HCEC 1CT (cell line): Measurements from ENCODE around the gene FOXP2.
"Not testable (repeated sequence)": the region's sequence is repeated elsewhere in the genome, so short reads cannot be mapped to it uniquely, and the experiment has no call there.

Experiments
- DNase-seq: peaks from one replicate; pipeline ENCODE4 v3.0.0-alpha.2; 2017

Gene FOXP2

DNA sequence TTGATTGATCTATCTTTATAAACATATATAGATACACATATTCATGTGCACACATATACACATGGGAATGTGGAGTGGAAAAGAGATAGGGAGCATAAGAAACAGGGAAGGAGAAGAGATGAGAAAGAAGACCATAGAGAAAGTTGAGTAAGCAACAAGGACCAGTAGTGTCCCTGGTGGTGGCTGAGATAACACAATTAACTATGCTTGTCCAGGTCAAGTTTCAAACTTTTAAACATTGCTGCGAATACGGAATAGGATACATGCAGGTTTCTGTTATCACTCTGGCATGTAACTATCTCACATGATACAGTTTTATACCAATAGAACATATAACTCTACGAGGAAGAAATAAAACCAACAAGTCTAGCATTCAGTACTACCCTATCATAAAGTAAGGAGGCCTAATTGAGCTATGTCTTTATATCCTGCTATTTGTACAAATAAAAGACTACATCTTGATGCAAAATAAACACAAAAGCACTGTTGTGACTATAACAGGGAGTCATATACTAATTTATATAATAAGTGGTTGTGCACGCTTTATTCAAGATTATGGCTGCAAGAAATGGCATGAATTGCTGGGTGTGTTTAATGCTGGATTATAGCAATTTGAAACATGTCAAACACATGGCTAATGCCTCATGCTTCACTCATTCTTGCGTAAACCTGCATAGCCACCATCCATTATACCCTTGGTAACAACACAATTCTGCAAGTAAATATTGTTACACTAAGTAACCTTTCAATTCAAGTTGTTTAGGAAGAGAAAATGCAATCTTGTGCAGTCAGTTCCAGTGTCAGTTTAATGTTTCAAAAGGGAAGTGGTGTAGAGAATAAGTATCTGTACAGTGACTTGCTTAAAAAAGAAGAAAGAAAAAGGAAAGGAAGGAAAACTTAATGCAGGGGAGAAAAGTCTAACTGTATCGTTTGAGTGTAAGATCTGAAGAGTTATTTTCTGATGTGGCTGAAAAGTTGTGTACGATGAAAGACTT is 8.2 kb downstream of the FOXP2 start:
- no peak for DNase-seq

DNA sequence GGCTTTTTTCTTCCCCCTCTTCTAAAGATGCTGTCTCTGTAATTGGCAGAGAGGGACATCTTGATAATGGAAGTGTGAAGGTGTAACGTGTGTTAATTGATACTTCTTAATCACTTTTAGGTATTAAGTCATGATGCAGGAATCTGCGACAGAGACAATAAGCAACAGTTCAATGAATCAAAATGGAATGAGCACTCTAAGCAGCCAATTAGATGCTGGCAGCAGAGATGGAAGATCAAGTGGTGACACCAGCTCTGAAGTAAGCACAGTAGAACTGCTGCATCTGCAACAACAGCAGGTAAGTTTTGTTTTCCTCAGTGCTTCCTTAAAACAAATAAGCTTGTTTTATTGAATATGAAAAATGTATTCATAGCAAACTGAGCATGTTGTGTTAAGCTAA is 11.8 kb downstream of the FOXP2 start:
- DNase-seq = no peak

GRCh38 chr7:114426824-114427223 is 12.2 kb downstream of the FOXP2 start:
- DNase-seq = peak; percentile 46

- DNase-seq = no peak
Measured at GRCh38 chr7:114428211-114428610, 13.6 kb downstream of the FOXP2 start.

- DNase-seq = no peak
Measured at GRCh38 chr7:114431189-114431588, 16.6 kb downstream of the FOXP2 start.

- no peak for DNase-seq
Measured at GRCh38 chr7:114432061-114432460, 17.4 kb downstream of the FOXP2 start.

- DNase-seq = no peak
Measured at GRCh38 chr7:114432703-114433102, 18.1 kb downstream of the FOXP2 start.

DNA sequence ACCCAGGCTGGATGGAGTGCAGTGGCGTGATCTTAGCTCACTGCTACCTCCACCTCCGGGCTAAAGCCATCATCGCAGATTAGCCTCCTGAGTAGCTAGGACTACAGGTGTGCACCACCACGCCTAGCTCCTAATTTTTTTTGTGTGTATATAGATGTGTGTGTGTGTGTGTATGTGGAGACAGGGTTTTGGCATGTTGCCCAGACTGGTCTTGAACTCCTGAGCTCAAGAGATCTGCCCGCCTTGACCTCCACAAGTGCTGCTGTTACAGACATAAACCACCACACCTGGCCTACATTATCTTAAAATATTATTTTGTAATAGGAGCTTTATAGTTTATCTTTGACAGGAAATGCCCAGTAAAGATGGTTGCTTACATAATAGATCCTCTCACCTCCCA is 25.0 kb downstream of the FOXP2 start:
- no peak for DNase-seq

- DNase-seq = not testable (repeated sequence)
Measured at GRCh38 chr7:114440927-114441326, 26.3 kb downstream of the FOXP2 start.

DNA sequence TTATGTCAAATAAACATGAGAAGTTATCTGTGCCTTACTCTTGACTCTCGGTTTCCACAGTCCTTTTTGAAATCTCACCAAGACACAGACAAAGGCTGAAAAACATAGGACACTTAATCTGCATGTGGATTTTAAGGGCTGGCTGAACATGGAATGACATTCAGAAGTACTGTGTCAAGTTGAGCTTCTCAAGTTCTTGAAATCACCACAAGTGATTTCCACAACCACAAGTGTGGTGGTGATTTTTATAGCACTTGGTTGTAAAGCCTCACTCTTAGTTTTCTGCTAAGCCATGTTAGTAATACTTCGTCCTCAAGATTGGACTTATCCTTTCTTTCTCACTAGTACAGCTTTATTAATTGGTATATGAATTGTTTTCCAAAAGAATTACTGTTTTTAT is 29.6 kb downstream of the FOXP2 start:
- DNase-seq = no peak

DNA sequence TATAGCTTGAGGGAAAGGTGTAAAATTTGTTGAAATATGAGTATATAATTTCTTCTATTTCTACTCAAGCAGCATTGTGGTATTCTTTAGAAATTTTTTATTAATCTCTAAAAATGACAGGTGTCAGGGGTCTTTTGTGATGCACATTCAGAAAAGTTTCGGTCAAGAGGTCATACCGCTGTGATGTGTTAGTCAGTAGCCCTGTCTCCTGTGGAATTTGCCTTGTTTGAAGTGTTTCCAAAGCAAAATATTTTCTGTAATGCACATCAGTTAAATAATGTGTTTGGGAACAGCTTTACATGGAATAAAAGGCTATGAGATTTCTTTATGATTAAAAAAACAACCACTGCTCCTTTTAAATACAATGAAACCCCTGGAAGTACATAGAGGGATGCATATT is 35.8 kb downstream of the FOXP2 start:
- no peak for DNase-seq

DNA sequence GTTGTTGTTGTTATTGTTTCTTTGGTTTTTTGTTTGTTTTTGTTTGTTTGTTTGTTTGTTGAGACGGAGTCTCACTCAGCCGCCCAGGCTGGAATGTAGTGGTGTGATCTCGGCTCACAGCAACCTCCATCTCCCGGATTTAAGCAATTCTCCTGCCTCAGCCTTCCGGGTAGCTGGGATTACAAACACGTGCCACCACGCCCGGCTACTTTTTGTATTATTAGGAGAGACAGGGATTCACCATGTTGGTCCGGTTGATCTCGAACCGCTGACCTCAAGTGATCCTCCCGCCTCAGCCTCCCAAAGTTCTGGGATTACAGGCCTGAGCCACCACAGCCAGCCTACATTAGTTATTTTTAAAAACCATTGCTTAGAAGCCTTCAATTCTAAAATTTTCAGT is 45.0 kb downstream of the FOXP2 start:
- no peak for DNase-seq

GRCh38 chr7:114460021-114460420 is 45.4 kb downstream of the FOXP2 start:
- no peak for DNase-seq

- no peak for DNase-seq
Measured at GRCh38 chr7:114466917-114467316, 52.3 kb downstream of the FOXP2 start.

GRCh38 chr7:114468844-114469243 is 54.2 kb downstream of the FOXP2 start:
- DNase-seq = peak; percentile 2

- no peak for DNase-seq
Measured at GRCh38 chr7:114472896-114473512, 58.4 kb downstream of the FOXP2 start.

DNA sequence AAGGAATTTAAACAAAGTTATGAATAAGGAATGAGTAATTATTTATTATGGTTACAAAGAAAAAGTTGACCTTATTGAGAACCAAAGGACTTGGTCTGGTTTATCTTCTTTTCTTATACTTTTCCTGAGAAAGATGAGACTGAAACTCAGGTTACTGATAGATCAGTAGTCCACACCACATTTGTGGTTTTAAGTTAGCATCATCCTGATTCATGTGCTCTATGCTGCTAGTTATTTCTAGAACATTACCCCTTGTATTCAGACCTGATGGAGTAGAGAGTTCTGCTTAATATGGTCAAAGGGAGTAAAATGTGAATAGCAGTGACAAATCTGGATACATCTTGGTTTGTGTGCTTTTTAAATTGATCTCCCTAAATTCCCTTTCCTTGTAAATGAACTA is 63.8 kb downstream of the FOXP2 start:
- DNase-seq = peak; percentile 65

GRCh38 chr7:114481999-114482398 is 67.4 kb downstream of the FOXP2 start:
- peak; percentile 70 for DNase-seq

DNA sequence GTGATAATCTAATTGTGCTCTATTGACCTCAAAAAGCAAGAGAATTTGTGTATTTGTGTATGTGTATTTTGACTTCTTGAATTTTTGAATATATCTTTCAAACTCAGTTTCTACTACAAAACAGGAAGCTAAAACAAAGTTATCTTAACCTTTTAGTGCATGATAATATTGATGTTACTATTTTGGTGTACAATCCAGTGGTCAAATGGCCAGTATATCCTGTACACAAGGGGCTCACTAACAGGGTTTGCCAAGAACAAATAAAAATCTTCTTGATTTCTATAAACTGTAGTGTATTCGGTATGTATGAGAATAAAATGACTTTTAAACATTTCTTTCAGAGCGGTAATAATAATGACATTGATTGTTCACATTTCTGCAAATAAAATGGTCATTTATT is 69.6 kb downstream of the FOXP2 start:
- DNase-seq = no peak

DNA sequence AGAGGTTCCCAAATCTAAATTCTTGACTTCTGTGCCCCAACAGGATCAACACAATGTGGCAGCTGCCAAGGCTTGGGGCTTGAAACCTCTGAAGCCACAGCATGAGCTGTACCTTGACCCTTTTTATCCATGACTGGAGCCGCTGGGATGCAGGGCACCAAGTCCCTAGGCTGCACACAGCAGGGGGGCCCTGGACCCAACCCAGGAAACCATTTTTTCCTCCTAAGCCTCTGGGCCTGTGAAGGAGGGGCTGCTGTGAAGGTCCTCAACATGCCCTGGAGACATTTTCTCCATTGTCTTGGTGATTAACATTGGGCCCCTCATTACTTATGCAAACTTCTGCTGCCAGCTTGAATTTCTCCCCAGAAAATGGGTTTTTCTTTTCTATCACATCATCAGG is 72.6 kb downstream of the FOXP2 start:
- no peak for DNase-seq

- no peak for DNase-seq
Measured at GRCh38 chr7:114488696-114489095, 74.1 kb downstream of the FOXP2 start.

DNA sequence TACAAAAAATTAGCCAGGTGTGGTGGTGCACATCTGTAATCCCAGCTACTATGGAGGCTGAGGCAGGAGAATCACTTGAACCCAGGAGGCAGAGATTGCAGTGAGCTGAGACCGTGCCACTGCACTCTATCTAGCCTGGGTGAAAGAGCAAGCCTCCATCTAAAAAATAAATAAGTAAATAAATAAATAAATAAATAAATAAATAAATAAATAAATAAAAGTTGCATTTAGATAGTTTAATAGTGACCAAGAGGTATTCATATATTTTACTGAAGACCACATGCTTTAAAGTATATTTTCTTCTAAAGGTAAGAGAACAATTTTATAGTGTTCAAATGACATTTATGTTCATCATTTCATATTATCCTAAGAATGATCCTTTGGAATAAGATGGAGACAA is 82.9 kb downstream of the FOXP2 start:
- DNase-seq = not testable (repeated sequence)

DNA sequence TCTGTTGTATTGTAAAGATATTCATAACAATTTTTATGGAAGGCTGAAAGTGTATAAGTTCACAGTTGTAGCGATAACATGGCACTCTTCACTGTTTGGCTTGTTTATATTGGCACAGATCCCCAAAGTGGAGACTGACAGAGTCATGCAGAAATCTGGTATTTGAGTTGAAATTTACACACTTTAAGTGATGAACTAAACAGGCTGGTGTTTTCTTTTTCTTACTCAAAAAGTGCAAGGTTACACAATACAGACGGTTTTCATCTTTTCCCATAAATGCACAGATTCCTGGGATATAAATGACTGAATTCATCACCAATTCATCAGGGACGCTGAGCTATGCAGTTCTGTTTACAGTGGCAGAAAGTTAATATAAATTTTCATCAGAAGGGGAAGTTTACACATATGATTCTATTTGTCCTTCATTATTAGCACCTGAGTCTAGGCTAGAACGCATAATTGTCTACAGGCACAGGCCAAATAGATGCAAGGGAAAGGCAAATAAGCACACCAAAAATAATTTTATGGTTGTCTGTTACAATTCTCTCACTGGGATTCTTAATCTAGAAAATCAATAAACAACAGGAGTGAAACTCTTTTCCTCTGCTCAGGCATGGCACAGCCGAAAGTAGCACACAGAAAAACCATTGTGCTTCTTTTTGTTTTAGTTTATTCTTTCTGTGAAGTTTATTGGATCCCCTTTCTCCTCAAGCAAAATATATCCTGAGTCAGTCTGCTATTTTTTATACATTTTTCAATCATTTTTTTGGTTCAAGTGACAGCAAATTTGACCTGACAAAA is 88.0 kb downstream of the FOXP2 start:
- peak; percentile 42 for DNase-seq
